Activated CD4-positive, alpha-beta T cell treated with anti-CD3 and anti-CD28 coated beads, Interleukin-2, amount 50 U/mL, for 1 hour (primary cell): ENCODE data around the gene ARID1B.

Experiments used
- DNase-seq: peaks from one replicate; pipeline ENCODE4 v3.0.0-alpha.2; 2020

Gene ARID1B

GRCh38 chr6:156883497-156884252, 106.5 kb downstream of the ARID1B start:
- no peak for DNase-seq

- no peak for DNase-seq
Observed at GRCh38 chr6:156884306-156884705, 107.1 kb downstream of the ARID1B start.

- no peak for DNase-seq
Observed at GRCh38 chr6:156885562-156885961, 108.4 kb downstream of the ARID1B start.

GRCh38 chr6:156886409-156886808, 109.2 kb downstream of the ARID1B start:
- DNase-seq: no peak

GRCh38 chr6:156887623-156888269, 110.6 kb downstream of the ARID1B start:
- no peak for DNase-seq

GRCh38 chr6:156889469-156889868, 112.3 kb downstream of the ARID1B start:
- no peak for DNase-seq

GRCh38 chr6:156889986-156890385, 112.8 kb downstream of the ARID1B start:
- no peak for DNase-seq

GRCh38 chr6:156890627-156891314, 113.6 kb downstream of the ARID1B start:
- no peak for DNase-seq

GRCh38 chr6:156897907-156898531, 120.8 kb downstream of the ARID1B start:
- no peak for DNase-seq

GRCh38 chr6:156899071-156899470, 121.9 kb downstream of the ARID1B start:
- DNase-seq: no peak

- DNase-seq: no peak
Observed at GRCh38 chr6:156899532-156900135, 122.5 kb downstream of the ARID1B start.

GRCh38 chr6:156900292-156900691, 123.1 kb downstream of the ARID1B start:
- DNase-seq: no peak

- no peak for DNase-seq
Observed at GRCh38 chr6:156901309-156902019, 124.3 kb downstream of the ARID1B start.

- no peak for DNase-seq
Observed at GRCh38 chr6:156902782-156903181, 125.6 kb downstream of the ARID1B start.

- no peak for DNase-seq
Observed at GRCh38 chr6:156904176-156904967, 127.2 kb downstream of the ARID1B start.

- DNase-seq: no peak
Observed at GRCh38 chr6:156905801-156906200, 128.6 kb downstream of the ARID1B start.

GRCh38 chr6:156906451-156906850, 129.3 kb downstream of the ARID1B start:
- no peak for DNase-seq

- DNase-seq: no peak
Observed at GRCh38 chr6:156909212-156910010, 132.2 kb downstream of the ARID1B start.

- no peak for DNase-seq
Observed at GRCh38 chr6:156910011-156910334, 132.8 kb downstream of the ARID1B start.

GRCh38 chr6:156910938-156911337, 133.8 kb downstream of the ARID1B start:
- DNase-seq: no peak

GRCh38 chr6:156911581-156911980, 134.4 kb downstream of the ARID1B start:
- DNase-seq: no peak
